GM18873 (cell line): ENCODE data around the gene FGGY.
"Not testable (repeated sequence)": the region's sequence is repeated elsewhere in the genome, so short reads cannot be mapped to it uniquely, and the experiment has no call there.

Experiments used
- ATAC-seq: cut with Tn5 transposase; IDR thresholded peaks from one replicate; pipeline ENCODE4 v1.9.1; 2021; ENCODE audit warnings: mild to moderate bottlenecking, moderate library complexity, moderate number of reproducible peaks; ENCODE audit not compliant: unreplicated experiment, low FRiP score

Gene FGGY

GRCh38 chr1:59601041-59601441, 304.1 kb downstream of the FGGY start:
- ATAC-seq = no peak

DNA sequence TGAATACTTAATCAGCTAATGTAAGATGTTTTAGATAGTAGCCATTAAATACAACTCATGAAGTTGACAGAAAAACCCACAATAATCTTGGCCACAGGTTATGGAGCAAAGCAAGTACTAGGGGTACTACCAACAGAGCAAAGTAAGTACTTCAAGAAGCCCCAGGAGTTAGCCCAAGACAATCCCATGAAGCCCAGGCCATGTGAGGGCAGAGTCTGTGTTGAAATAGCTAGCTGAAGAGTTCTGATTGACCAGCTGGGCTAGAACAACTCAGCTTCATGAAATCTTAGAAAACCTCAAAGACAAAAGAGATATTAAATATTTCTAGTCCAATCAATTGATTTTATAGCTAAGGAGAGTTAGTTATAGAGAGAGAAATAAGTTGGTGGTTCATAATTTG, 304.9 kb downstream of the FGGY start:
- no peak for ATAC-seq

GRCh38 chr1:59604191-59604590, 307.3 kb downstream of the FGGY start:
- ATAC-seq = no peak

DNA sequence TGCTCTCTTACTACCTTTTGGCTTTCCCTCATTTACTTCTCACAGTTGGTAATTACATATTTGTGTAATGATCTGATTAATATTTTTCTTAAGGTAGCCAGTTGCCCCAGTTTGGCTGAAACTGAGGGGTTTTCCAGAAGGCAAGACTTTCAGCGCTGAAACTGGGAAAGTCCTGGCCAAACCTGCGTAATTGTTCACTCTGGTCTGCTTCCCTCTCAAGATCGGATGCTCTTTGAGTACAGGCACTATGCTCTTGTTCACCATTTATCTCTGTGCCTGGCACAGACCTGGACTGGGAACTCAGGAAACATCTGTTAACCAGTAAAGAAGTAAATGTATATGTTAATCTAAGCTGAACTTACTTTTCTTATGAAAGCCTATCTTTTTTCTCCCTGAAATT, 308.3 kb downstream of the FGGY start:
- no peak for ATAC-seq

DNA sequence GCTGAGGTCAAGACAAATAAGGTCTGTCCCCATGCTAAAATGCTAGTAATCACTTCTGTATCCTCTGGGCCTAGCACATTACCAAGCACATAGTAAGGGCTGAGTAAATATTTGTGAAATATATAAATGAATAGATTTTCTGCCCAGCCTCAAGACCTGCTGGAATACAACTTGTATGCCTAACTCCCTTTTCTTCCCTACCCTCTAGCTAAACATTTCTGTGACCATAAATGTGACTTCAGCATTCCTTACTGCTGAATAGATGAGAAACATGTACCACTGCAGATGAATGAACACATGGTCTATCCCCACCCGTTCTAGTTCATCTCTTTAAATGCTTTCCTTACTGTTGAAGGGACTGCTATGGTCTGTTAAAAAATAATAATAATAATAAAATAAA, 308.9 kb downstream of the FGGY start:
- ATAC-seq = no peak

- no peak for ATAC-seq
Observed at GRCh38 chr1:59609245-59609644, 312.4 kb downstream of the FGGY start.

GRCh38 chr1:59610499-59610898, 313.6 kb downstream of the FGGY start:
- not testable (repeated sequence) for ATAC-seq

DNA sequence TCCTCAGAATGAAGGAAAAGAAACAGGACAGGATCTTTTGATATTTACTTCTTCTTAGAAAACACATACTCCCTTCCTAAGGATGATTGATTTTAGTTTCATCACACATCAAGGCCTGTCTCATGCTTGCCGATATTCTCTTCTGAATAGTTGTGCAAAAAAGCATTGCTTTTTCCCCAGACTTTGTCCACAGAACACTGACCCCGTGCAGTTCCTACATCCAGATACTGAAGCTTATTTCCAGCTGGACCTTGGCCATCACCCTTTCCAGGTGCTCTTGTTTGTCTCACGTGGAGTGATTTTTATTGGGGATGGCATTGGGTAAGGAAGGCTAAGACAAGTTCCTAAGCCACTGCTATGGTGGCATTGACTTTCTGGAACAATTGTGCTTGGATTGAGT, 320.5 kb downstream of the FGGY start:
- ATAC-seq = no peak

DNA sequence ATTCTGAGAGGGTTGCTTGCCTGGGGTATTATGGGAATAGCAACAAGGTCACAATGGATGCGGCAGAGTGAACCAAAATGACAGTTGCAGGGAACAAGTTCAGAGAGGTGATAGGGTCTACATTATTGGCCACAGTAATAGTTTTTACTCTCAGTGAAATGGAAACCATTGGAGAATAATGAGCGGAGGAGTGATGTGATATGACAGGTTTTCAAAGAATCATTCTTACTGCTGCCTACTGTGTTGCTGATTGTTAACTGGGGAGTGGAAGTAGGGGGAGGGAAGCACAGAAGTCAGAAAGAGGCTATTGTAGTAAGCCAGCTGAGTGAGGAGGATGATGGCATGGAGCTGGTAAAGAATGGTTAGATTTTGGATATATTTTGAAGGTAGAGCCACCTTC, 322.7 kb downstream of the FGGY start:
- no peak for ATAC-seq

- no peak for ATAC-seq
Observed at GRCh38 chr1:59625384-59625783, 328.5 kb downstream of the FGGY start.

DNA sequence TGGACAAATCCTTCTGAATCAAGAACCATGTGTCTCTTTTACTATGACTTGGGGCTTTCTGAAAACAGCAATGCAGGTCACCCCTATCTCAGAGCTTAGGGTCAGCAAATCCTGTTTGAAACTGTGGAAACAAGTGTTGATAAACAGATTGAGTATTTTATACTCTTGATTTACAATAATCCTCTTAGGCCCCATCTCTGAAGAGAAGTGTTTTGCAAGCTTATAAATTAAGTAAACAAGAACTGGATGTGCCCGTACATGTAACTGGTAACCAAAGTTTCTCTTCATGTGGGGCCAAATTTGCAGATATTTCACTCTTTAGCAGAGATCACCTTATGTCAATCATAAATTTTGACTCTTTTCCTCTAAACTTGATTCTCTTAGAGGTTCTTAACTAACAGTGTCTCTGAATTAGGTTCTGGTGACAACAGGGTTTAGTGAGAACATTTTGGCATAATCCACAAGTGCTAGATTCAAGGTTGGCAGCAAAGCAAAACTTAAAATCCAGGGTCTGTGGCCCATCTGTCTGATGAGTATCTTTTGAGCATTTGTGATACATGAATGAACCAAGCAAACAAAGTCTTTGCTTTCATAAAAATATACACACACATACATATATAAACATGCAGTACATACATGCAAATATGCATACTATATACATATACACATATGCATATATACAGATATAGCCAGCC, 334.8 kb downstream of the FGGY start:
- ATAC-seq = no peak

DNA sequence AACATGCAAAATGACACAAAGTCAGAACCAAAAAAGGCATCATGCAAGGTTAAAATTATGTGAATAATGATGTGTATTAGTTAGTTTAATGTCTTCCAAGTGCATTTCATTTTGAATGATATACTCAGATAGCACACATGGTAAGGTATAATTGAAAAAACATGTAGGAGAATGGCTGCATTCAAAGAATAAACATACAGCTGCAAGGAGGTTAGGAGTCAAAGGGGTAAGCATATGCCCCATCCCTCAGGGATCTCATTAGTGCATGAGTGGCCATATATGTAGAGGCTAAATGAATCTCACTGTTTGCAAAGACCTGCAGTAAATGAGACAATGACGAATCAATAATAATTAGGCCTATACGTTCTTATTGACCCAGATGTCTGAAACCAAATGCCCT, 338.2 kb downstream of the FGGY start:
- no peak for ATAC-seq

DNA sequence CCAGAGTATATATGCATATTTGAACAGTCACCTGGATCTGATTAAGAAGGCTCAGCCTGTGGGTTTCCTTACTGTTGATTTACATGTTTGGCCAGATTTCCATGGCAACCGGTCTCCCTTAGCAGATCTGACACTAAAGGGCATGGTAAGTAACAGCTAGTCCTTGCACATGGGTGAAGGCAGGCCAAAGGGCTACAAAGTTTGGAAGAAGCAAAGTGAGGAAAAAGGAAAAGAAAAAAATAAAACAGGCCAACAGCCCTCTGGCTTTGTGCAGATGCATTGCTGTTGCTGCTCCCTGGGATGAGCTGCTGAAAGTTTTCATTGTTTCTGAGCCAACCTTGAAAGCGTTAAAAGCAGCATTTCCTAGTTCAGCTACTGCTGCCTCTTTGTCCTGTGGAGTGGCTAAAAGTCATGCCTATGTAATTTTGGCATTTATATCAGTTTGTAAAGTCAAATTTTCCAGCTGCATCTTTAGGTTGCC, 341.4 kb downstream of the FGGY start:
- no peak for ATAC-seq

DNA sequence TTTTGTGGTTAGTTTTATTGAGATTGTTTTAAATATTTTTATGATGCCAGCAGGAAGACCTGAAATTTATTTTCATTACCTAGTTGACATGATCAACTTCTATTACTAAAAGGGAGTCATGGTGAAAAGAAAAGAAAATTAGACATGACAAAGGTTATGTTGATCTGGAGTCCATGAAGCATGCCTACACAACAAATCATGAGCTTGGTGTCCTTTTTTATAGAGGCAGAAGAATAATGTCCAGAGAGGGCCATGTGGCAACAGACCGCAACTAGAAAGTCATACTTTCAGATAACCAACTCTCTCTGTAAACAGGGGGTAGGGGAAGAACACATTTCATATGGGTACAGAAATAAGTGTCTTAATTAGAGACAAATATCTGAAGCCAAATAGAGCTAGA, 342.4 kb downstream of the FGGY start:
- ATAC-seq = no peak

- ATAC-seq = no peak
Observed at GRCh38 chr1:59640851-59641250, 344.0 kb downstream of the FGGY start.

DNA sequence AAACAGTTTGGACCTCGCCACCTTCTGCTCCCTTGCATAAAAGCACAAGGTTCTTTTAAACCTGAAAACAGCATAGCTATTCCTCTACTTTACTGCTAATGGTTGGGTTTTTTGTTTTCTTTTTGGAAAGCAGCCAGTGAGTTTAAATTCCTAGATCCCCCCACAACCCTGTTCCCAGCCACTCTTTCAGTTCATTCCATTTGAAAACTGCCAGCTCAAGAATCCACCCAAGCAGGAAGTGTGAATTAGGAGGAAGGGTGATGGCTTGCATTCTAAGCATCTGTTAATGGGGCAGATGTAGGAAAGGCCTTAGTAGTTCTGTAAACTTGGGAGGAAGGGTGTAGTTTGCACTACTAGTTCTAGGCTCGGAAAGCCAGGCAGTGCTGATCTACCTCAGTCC, 344.9 kb downstream of the FGGY start:
- no peak for ATAC-seq

DNA sequence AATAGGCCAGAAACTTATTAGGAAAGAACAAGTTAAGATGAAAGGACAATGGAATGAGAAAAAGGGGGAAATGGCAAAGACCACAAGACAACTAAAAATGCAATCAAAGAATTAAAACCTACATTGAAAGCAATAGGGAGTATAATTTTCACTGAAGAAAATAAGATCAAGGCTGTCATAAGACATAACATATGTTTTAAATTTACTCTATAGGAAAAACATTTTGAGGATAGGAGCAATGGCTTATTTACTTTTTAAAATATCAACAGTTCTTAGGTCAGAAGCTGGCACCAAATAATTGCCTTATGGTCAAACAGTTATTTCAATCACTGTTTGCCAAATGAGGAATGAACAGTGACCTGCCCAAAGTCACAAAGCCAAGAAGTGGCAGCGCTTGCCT, 346.6 kb downstream of the FGGY start:
- no peak for ATAC-seq

- no peak for ATAC-seq
Observed at GRCh38 chr1:59645893-59646292, 349.0 kb downstream of the FGGY start.

DNA sequence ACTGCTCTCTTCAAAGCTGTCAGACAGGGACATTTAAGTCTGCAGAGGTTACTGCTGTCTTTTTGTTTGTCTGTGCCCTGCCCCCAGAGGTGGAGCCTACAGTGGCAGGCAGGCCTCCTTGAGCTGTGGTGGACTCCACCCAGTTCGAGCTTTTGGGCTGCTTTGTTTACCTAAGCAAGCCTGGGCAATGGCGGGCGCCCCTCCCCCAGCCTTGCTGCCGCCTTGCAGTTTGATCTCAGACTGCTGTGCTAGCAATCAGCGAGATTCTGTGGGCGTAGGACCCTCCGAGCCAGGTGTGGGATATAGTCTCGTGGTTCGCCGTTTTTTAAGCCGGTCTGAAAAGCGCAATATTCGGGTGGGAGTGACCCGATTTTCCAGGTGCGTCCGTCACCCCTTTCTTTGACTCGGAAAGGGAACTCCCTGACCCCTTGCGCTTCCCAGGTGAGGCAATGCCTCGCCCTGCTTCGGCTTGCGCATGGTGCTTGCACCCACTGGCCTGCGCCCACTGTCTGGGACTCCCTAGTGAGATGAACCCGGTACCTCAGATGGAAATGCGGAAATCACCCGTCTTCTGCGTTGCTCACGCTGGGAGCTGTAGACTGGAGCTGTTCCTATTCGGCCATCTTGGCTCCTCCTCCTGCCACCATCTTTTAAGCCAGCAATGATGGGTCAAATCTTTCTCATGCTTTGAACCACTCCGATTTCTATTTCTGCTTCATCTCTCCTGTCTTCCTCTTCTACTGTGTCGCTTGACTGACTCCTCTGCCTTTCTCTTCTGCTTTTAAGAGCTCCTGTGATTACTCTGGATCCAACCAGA, 356.5 kb downstream of the FGGY start:
- ATAC-seq = not testable (repeated sequence)

GRCh38 chr1:59653968-59654367, 357.1 kb downstream of the FGGY start:
- no peak for ATAC-seq

DNA sequence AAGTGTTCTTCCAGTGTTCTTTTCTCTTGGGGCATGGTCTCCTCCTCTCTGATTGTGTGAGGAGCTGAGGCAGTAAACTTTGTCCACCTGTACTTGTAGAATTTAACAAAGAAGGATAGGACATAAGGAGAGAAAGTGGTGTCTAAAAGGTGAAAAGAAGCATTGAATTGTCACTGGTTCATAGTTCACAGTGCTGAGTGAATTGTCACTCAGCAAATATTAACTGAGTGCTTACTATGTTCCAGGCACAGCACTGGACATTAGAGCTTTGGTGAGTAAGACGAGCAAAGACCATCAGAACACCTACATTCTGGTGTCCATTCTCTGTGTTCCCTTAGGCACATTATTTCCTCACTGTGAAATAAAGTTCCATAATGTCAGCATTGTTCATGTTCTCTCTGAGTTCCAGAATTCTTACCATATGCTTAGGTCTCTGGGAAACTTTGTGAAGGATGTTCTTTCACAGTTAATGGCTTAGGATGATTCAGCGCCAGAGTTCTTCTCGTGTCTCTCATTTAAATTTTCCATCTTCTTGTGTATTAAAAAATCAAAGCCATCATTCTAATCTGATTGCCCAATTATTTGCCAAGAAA, 361.1 kb downstream of the FGGY start:
- no peak for ATAC-seq

DNA sequence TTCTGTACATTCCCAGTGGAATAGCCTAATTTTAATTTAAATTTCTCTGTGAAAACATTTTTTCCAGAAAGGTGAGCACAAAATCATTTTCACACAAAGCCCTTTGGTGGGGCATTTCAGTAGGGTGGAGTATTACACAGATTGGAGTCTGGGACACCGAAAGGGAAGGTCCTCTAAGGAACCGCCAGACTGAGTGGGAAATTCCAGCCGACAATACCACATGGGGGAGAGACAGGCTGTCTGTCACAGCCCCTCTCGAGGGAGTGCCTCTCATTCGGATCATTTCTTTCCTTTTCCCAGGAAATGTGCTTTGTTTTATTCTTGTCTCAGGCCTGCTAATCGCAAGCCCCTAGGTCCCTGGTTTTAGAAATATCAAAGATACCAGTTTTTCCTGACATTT, 367.3 kb downstream of the FGGY start:
- ATAC-seq = no peak
